ENCODE measurements around the gene TAX1BP1. TPM values are rescaled to one million over a fixed set of nuclear protein-coding genes. Genes with fewer than 3 reads are reported as not detected.

TAX1BP1 gene
- total RNA-seq, 2 donors from 2014 or later, result 38.9 to 57.6 TPM

GRCh38 chr7:27876756-27877155 lies 136.8 kb downstream of the TAX1BP1 start:
- Histone ChIP-seq H3K4me1 (peaks cover 51% of the 10 kb centered on the region), H3K27ac (no peak overlapping the region), H3K36me3 (replicated peaks in 1 of 2; ENCODE audit: insufficient read depth in 1 of 2, low read depth in 2 of 2) (no peaks in the 10 kb centered on the region), H3K4me3 (no peak overlapping the region), H3K27me3 (no peaks in the 10 kb centered on the region), H3K9me3 (no peaks in the 10 kb centered on the region)
- 66 to 82% methylated on average over 8 of the region's 8 CpGs for WGBS, 2 donors
- ATAC-seq, result no peak
- DNase-seq, result no peak
- intact Hi-C loops (cut with DNase I), result no loop called here
- no peak for TF ChIP-seq POLR2A (IDR thresholded peaks at IDR 0.05)
- no peak for TF ChIP-seq CTCF (IDR thresholded peaks at IDR 0.05)

Other genes starting within 250 kb of the TAX1BP1 start
- gene HIBADH, start 77.3 kb upstream of the TAX1BP1 start, total RNA-seq, result 10 to 100 TPM; 22.1 to 31.0 TPM